ENCODE results near the gene BABAM2. TPM values are rescaled to one million over a fixed set of nuclear protein-coding genes. Genes with fewer than 3 reads are reported as not detected.

Gene BABAM2
- total and polyA plus RNA-seq, 2 of the 4 experiments (the other 2 are of a cell fraction) = 20.9 to 23.1 TPM

DNA sequence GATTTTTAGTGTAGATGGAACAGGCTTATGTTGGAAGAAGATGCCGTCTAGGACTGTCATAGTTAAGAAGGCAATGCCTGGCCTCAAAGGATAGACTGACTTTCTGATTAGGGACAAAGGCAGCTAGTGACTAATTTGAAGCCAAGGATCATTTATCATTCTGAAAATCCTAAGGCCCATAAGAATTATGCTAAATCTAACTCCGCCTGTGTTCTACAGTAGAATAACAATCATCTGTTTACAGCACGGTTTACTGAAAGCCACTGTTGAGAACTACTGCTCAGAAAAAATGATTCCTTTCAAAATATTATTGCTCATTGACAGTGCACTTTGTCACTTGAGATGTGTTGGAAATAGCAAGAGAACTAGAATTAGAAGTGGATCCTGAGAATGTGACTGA is 44.5 kb downstream of the BABAM2 start:
- H2AK5ac ChIP-seq (ENCODE audit: low read depth, low read length) = no peak overlapping the region
- H2AFZ ChIP-seq (replicated peaks; ENCODE audit: low read length, poor library complexity) = no peak overlapping the region
- H4K20me1 ChIP-seq (ENCODE audit: insufficient read depth, low read length) = no peaks in the 10 kb centered on the region
- dilution Hi-C loops (cut with HindIII; ENCODE audit: low sequenced_read_pairs, unreplicated experiment) = no loop called here
- TF ChIP-seq BHLHE40 (IDR thresholded peaks at IDR 0.05; ENCODE audit: low read depth, low read length) (no peak), SMC3 (IDR thresholded peaks at IDR 0.05; ENCODE audit: low read depth, low read length) (no peak), MXI1 (IDR thresholded peaks at IDR 0.05; ENCODE audit: borderline replicate concordance, low read depth, low read length) (no peak)
- TF ChIP-seq, protein P1, sequence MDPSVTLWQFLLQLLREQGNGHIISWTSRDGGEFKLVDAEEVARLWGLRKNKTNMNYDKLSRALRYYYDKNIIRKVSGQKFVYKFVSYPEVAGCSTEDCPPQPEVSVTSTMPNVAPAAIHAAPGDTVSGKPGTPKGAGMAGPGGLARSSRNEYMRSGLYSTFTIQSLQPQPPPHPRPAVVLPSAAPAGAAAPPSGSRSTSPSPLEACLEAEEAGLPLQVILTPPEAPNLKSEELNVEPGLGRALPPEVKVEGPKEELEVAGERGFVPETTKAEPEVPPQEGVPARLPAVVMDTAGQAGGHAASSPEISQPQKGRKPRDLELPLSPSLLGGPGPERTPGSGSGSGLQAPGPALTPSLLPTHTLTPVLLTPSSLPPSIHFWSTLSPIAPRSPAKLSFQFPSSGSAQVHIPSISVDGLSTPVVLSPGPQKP (IDR thresholded peaks at IDR 0.05; ENCODE audit: borderline replicate concordance, low read depth, low read length) = no peak
- no peak overlapping the region for H3K4me3 ChIP-seq (ENCODE audit: insufficient read depth, low read depth, low read length)
- ChIA-PET POLR2A (ENCODE audit: unreplicated experiment) (no interaction called here), CTCF (no interaction called here)
- no TSS peak for BruUV-seq (replicated peaks)
- in situ Hi-C loops (cut with MboI; ENCODE audit: low sequenced_read_pairs) = no loop called here
- H2BK15ac ChIP-seq (ENCODE audit: low read depth, low read length) = no peak overlapping the region
- no peaks in the 10 kb centered on the region for H3K9me3 ChIP-seq (ENCODE audit: control insufficient read depth, insufficient read depth, low read length)
- H4K91ac ChIP-seq (ENCODE audit: insufficient read depth, low read depth, low read length) = no peak overlapping the region
- no peak overlapping the region for H4K8ac ChIP-seq (ENCODE audit: low read depth in 2 of 2, low read length in 2 of 2)
- DNase-seq (no peak), ATAC-seq (ENCODE audit: low read depth) (no peak)
- no peak overlapping the region for H3K4me2 ChIP-seq (ENCODE audit: low read depth, low read length)
- peaks cover 4% of the 10 kb centered on the region; the same call in 1 of the 2 replicates for H3K9me1 ChIP-seq (ENCODE audit: insufficient read depth, low read length)
- no peak overlapping the region for H2BK120ac ChIP-seq (ENCODE audit: low read depth, low read length)
- H3K14ac ChIP-seq (replicated peaks; ENCODE audit: low read depth, low read length) = no peak overlapping the region
- H2AK9ac ChIP-seq (replicated peaks; ENCODE audit: low read depth, low read length, poor library complexity) = no peak overlapping the region
- no peaks in the 10 kb centered on the region for H3K27me3 ChIP-seq (ENCODE audit: control insufficient read depth, insufficient read depth, low read length)
- H3K9ac ChIP-seq (ENCODE audit: low read depth, low read length) = no peak overlapping the region
- H3K4ac ChIP-seq (ENCODE audit: low read depth, low read length) = no peak overlapping the region
- H3K23ac ChIP-seq (ENCODE audit: low read depth, low read length) = no peak overlapping the region
- no peaks in the 10 kb centered on the region; the same call in 1 of the 2 replicates for H3K36me3 ChIP-seq (ENCODE audit: control insufficient read depth, insufficient read depth, low read length)
- intact Hi-C loops (cut with micrococcal nuclease) = loop anchor here (5.0 kb wide), 1 partner anchor 33 kb away; no protein-coding TSS in a partner anchor
- H3K4me1 ChIP-seq (ENCODE audit: control insufficient read depth, insufficient read depth, low read length) = 0 out of 2 replicates have a peak, but pooled peaks cover 3% of the 10 kb centered on the region
- no peak overlapping the region for H3K27ac ChIP-seq (ENCODE audit: insufficient read depth, low read length)
- no peak overlapping the region for H2BK5ac ChIP-seq (ENCODE audit: low read depth, low read length, poor library complexity, severe bottlenecking)
- H4K5ac ChIP-seq (ENCODE audit: low read depth, low read length) = no peak overlapping the region
- no peak overlapping the region for H3K18ac ChIP-seq (ENCODE audit: low read depth, low read length)
- no peak overlapping the region for H3K56ac ChIP-seq (ENCODE audit: extremely low read depth, insufficient read depth, low read length)
- H2BK20ac ChIP-seq (ENCODE audit: low read depth, low read length) = no peak overlapping the region
- 80% methylated on average over 1 of the region's 3 CpGs; no CpG with 5 or more reads in 1 of the 2 experiments for WGBS, 2 experiments (ENCODE audit: extremely low coverage in 2 of 2, insufficient read length in 1 of 2)
- H3K79me1 ChIP-seq (ENCODE audit: low read depth in 1 of 2, low read length in 2 of 2) = peaks cover 5 to 6% of the 10 kb centered on the region in 2 experiments; a peak in 2 of 4 replicates
